IPS-NIHi11 (cell line): Measurements from ENCODE around the gene CDRT4.
A peak's percentile ranks its signal among the peaks of the same experiment; 100 is the strongest.
"Not testable (repeated sequence)": the region's sequence is repeated elsewhere in the genome, so short reads cannot be mapped to it uniquely, and the experiment has no call there.

Experiments
- DNase-seq: peaks from one replicate; pipeline ENCODE4 v3.0.0; 2012; ENCODE audit warnings: mixed read lengths, low spot score

Gene CDRT4

DNA sequence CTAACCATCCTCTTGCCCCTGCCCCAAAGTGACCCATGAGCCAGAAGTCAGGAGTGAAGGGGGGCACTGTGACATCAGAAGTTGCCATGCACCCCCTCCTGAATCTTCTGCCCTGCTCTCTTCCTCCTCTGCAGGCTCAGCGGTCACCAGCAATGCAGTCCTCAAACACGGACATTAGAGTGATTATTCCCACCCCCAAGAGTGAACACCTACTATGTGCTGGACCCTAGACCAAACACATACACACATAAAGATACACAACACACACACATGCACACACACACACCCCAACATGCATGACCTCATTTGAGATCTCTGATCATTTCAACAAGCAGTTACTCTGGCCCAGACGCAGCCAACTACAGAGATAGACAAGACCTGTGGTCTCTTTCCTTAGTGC, at the start of gene CDRT4:
TSS of gene CDRT4 (minus strand) at position 30 of the 400 bp plus-strand sequence. CDS start 27,383 bp downstream, outside the sequence.
- DNase-seq, result no peak

DNA sequence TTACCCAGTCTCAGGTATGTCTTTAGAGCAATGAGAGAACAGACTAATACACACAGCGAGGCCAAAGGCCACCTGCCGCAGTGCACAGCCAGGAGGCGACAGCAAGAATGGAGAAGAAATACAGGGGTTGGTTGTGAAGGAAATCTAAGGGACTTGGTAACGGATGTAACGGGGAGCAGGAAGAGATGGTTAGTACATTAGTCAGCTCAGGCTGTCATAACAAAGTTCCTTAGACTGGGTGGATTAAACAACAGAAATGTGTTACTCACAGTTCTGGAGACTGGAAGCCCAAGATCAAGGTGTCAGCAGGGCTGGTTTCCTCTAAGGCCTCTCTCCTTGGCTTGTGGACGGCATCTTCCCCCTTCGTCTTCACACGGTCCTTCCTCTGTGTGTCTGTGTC, 48.7 kb upstream of the CDRT4 start:
- no peak for DNase-seq

DNA sequence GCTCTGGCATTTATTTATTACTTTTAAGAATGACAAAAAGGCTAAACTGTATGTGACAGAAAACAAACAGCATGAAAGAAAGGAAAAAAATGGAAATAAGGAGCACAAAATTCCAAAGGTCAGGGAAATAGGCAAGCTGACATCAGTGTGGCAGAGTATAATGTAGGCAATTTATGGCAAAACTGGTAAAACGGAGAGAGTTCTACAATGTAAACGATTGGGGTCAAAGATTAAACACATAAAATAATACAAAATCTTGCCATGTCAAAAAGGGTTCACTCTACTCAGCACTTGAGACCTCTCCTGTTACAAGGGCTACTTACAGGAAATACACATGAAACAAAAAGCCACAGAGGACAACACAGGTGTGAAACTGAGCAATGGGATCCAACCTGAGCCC, 47.0 kb upstream of the CDRT4 start:
- DNase-seq, result no peak

DNA sequence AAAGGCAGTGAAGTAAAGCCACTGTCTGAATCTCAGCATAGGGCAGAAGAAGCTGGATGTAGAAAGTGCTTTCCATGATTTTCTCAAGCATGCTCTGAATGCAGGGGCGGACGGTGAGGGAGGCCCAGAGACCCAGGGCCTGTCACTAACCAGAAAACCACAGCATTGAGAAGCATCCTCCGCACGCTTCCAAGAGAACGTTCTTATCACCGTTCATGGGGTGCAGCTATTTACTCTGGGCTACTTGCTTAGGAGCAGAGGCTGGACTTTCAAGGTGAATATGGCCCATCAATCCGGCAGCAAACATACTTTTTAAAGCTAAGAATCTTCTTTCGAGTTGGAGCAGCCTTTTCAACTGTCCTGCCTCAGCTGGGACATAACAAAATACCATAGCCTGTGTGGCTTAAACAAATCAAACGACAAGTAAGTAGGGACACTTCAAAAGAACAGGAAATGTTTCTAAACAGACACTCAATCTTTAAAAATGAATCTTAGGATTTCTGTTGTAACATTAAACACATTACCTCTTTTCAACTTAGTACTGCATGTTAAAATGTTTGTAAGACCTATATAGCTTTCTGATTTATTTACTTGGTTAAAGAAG, 46.5 kb upstream of the CDRT4 start:
- no peak for DNase-seq

DNA sequence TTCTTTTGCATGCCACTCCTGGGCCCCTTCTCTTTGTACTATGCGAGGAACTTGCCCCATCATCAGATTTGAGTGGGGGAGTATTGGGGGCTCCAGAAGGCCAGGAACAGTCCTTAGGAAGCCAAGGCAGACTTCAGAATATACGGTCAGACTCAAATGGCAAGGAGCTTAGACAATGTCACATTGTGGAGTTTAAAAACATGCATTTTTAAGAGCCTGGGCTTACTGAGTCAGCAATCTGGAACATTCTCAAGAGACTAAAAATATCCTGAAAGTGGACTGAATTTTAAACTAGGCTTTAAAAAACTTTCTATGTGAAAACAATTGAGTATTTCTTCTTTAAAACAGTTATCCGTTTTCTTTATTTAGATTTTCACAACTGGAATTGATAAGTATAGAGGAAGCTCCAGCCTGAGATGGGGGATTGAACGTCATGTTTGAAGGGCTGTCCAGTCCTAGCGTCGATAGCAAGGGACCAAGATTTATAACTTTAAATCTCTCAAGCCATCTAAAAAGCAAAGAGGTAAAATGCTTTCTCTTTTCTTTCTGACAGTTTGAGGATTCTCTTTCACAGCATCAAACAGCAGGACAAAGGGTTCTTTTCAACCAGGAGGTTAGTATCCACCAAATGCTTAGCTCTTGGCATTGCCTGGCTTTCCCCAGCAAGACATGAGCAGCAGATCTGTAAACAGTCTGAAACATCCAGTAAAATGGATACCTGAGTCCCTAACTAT, 45.8 kb upstream of the CDRT4 start:
- no peak for DNase-seq

DNA sequence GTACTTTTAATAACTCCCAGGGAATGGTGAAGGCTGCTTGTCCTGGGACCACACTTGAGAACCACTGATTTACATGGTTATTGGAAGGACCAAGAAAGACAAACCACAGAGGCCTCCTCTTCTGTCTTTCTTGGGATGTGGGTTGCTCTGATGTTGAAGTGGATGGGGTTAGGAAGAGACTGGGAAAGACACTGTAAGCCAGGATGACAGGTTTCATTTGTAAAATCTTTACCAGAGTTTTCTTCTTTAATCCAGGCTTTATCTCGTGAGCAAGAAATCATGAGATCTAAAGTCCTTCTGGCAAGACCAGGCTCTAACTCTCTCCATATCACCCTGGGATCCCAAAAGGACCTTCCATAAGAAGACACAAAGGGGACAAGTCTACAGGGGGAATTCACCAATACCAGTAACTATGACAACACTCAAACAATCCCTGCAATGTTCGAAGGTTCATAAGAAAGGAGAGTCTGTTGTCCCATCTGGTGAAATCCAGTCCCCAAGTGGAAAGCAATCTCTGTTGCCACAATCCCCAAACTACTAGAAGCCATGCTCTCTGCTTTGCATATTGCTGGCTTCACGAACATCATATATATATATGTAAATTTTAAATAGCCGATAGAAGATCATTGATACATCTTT, 44.8 kb upstream of the CDRT4 start:
- DNase-seq, result no peak

DNA sequence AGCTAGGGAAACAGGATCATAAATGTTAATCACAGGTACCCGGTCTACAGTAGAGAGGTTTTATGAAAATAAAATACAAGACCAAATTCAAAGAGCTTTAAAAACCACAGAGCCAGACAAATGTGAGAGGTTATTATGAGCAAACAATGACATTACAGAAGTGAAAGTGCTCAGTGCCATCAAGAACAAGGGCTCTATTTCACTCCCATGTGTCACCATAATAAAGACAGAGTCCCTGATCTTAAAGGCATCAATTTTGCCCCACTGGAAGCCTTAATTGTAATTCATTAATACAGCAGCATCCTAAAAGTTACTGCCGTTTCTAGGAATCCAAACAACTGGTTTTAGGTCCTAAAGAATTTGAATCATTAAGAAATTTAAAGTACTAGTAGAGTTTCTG, 43.7 kb upstream of the CDRT4 start:
- no peak for DNase-seq

DNA sequence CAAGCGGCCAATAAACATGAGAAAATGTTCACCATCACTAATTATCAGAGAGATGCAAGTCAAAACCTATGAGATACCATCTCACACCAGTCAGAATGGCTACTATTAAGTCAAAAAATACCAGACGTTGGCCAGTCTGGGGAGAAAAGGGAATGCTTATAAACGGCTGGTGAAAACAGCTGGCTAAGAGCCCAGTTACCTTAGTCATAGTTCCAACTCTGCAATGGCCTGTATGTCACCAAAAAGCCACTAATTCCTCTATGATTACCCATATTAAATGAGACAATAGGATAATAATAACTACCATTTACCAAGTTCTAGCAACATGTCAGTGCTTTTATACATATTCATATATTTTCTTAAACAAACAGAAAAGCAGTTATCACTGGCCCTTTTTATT, 42.9 kb upstream of the CDRT4 start:
- no peak for DNase-seq

DNA sequence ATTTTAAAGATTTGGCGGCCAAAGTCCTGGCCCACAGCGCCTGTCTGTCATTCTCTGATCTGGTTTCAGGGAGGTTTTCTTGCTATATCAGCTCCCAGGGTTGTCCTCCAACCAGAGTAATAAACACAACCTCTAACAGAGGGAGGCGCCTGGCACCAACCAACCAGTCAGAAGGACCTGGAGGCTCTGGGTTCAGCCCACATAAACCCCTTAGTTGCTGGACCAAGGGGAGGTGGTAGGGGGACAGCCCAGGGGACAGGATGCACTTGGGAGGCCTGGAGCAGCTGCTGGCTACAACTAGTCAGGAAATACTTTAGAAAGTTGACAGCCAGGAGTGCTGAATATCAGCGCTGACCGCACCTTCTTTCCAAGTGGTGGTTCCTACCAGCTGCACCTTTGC, 41.7 kb upstream of the CDRT4 start:
- DNase-seq, result no peak

DNA sequence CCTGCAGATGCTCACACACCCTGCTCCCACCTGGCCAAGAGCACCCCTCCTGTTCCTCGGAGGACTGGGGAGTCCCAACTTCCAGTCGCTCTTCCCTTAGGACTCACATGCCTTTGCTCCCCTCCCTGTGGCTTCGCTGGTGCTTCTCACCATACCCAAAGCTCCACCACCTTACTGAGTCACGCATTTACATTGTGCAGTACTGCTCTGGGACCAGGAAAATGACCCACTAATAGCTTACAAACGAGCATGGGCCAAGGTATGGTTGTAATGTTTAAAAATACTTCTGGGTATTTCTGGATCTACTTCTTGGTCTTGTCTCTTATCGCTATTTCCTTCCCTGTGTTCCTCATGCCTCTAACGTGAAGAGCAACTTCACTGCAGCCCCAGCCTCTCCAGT, 41.0 kb upstream of the CDRT4 start:
- no peak for DNase-seq

DNA sequence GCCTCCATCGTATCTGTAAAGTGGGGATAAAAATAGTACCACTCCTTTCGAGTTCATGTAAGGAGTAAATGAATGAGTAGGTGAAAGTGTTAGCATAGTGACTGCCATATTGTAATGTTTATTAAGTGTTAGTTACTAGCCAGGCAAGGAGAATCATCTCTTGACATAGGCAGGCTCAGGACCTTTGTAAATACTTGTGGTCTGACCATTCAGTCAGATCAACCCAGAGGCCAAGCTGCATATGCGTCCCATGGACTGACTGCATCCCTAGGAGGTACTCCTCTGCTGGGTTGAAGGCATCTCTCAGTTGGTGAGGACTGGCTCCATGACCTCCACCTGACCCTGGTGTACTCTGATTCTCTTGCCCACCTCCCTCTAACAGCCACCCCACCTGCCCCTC, 40.5 kb upstream of the CDRT4 start:
- DNase-seq, result no peak

DNA sequence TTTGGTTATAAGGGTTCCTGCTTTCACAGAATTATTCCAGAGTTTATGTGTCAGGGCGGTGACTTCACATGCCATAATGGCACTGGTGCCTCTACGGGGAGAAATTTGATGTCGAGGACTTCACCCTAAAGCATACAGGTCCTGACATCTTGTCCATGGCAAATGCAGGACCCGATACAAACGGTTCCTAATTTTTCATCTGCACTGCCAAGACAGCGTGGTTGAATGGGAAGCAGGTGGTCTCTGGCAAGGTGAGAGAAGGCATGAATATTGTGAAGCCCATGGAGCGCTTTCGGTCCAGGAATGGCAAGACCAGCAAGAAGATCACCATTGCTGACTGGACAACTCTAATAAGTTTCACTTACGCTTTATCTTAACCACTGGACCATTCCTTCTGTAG, 39.6 kb upstream of the CDRT4 start:
- DNase-seq, result no peak

DNA sequence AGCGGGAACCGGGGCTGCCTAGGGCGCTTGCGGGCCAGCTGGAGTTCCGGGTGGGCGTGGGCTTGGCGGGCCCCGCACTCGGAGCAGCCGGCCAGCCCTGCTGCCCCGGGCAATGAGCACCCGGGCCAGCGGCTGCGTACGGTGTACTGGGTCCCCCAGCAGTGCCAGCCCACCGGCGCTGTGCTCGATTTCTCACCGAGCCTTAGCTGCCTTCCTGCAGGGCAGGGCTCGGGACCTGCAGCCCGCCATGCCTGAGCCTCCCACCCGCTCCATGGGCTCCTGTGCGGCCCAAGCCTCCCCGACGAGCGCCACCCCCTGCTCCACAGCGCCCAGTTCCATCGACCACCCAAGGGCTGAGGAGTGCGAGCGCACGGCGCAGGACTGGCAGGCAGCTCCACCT, 38.3 kb upstream of the CDRT4 start:
- DNase-seq, result not testable (repeated sequence)

DNA sequence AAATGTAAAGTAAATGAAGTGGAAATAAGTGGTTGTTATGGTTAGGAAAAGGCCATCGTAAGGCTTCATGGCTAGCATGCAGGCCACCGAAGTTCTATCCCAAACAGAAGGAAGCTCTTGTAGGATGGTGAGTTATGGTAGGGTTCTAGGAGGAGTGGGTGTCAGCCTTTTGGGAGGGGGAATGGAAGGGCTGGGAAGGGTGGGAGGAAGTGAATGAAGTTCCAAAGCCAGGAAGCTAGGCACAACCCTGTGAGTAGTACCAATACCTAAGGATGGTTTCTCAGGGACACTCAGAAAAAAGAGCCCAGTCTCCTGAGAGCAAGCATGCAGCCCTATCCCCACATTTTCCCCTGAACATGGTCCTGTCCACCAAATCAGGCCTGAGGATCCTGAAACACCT, 36.3 kb upstream of the CDRT4 start:
- DNase-seq, result no peak

DNA sequence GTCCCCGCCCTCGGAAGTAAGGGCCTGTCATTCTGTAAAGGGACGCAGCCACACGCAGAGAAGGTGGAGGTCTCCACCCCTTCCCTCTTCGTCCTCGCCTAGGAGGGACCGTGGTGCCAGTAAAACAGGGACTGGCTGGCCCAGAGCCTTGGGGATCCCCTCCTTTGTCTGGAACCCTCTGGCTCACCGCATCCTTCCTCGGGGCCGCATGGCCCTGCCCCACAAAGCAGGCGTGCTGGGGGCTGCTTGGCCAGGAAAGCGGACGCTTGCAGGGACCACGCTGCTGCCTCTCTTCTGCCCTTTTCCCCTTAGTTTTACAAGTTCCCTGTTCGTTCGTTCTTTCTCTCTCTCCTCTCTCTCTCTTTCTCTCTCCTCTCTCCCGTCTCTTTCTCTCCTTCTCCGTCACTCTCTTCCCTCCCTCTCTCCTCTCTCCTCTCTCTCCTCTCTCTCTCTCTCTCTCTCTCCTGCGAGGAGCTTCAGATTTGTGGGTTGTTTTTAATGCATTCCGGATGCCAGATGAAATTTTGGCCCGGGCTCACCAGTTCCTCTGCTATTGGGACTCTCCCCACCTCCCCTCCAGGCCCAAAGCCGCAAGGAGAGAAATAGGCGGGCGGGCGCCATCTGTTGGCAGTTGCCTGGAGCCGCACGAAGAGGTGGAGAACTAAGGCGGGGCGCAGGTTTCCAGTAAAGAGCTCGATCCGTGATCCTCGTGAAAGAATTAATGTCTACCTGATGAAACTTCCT, 35.1 kb upstream of the CDRT4 start:
- peak; percentile 82 for DNase-seq

DNA sequence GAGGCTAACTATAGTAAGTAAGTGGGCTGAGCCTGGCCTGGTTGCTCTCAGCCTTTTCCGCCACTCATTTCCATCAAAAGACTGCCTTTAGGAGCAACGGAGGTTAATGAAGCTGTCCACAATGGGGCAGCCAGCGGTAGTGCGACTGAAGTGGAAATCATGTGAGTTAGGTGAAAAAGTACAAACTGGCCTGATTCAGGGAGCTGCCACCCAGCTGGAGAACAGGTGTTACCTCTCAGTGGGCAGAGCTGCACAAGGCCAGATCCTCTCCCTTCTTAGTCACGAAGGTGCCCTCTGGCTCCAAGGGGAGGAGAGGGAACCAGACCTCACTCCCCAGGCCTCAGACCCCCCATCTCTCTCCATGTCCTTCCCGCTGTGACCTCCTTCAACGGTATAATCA, 34.4 kb upstream of the CDRT4 start:
- DNase-seq, result no peak

DNA sequence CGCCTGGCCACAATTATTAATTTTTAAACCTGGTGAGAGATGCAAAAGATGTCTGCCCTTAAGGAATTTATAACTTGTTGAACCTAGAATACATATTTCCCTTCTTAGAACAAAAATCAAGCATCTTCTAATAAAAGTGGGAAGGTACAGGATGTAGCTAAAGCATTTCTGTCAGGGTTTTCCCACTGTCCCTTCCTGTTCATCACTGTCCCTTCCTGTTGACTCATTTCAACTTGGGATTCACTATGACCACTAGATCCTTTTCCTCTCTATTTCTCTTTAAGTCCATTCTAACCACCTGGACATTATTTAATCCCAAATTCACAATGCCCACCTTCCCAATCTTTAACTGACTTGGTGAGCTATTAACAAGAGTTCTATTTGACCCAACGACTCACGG, 33.9 kb upstream of the CDRT4 start:
- DNase-seq, result no peak

DNA sequence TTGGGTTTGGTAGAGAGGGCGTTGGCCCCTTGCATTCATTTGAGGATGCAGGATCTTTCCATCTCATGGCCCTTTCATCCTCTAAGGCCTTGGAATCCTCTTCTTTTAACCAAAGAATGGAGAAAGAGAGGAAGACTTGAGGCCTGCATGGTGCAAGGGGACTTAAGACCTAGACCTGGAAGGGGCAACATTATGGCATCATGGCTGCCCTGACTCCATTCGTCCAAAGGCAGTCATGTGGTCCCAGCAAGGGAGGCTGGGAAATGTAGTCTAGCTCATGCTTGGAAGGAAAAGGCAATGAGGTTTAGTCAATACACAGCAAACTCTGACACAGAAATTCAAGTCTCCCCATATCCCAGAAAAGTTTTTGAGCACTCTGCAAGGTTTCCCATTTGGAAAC, 30.7 kb upstream of the CDRT4 start:
- DNase-seq, result no peak

DNA sequence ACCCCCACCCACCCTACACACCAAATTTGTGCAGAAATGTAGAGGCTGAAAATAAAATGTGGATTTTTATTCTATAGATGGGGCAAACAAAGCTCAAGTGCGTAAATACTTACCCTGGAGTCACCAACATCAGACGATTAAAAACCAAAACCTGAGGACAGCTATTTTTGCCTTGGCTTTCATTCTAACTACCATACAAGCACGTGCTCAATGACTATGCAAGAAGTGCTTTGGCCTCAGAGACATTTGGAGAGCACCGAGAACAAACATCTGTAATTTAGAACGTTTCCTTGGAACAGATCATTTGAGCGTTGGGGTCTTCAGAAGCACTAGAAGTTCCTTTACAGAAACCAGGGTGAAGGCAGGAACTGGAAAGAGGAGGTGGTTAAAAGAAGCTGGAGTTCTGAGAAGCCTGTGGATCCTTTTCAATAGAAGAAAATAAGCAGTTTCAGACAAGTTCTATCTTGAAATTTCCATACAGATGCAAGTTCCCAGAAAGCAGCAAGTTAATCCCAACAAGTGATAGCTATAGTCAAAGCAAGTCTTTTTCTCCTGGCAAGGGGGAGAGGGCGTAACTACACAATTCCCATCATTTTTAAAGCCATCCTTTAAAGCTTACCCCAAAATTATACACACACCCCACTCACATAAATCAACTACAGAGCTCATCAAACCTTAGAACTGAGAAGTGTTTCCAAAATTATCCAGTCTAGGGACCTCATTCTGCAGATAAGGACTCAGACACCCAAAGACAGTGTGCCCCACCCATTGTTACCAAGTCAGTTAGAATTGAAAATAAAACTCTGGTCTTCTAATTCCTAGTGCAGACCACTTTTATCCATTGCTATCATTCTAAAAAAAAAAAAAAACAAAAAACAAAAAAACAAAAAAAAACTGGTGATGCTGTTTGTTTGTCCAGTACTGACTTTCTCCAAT, 29.6 kb upstream of the CDRT4 start:
- DNase-seq, result no peak

DNA sequence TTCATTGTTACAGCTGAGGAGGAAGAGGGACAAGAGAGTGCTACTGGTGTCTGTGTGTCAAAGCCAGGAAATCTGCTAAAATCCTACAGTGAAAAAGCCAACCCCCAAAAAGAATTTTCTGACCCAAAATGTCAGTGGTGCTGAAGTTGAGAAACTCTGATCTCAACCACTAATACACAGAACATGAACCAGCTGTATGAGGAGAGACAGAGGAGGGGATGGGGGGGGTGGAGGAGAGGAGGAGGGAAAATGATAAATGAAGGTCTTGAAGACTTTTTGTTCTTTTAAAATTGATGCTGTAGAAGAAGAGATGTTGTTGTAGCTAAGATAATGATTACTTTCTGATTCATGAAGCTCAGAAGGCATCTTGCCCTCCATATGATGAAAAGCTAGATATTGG, 27.4 kb upstream of the CDRT4 start:
- no peak for DNase-seq

DNA sequence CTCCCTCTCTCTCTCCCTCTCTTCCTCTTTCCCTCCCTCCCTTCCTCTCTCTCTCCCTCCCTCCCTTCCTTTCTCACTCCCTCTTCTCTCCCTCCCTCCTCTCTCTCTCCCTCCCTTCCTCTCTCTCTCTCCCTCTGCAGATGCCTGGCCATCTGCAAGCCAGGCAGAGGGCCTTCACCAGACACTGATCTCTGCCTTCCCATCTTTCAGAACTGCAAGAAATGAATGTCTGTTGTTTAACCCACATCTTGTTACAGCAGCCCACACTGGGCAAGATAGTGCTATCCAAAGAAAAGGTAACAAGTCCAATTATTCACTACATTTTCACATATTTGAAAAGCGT, 26.2 kb upstream of the CDRT4 start:
- DNase-seq, result no peak
